Measurements from ENCODE around the gene FAM3C.
"Not testable (repeated sequence)": the region's sequence is repeated elsewhere in the genome, so short reads cannot be mapped to it uniquely, and the experiment has no call there.

- TF ChIP-seq CTCF, POLR2A, EP300, POLR2AphosphoS5 (IDR thresholded peaks at IDR 0.05): not testable (repeated sequence)
Observed at GRCh38 chr7:121421743-121422142, 25.6 kb upstream of the FAM3C start.

All from gastroesophageal sphincter (tissue), 3 donors.